ENCODE data around the gene SCN11A.
A peak's percentile ranks its signal among the peaks of the same experiment; 100 is the strongest.
"Not testable (repeated sequence)": the region's sequence is repeated elsewhere in the genome, so short reads cannot be mapped to it uniquely, and the experiment has no call there.

The SCN11A gene

DNA sequence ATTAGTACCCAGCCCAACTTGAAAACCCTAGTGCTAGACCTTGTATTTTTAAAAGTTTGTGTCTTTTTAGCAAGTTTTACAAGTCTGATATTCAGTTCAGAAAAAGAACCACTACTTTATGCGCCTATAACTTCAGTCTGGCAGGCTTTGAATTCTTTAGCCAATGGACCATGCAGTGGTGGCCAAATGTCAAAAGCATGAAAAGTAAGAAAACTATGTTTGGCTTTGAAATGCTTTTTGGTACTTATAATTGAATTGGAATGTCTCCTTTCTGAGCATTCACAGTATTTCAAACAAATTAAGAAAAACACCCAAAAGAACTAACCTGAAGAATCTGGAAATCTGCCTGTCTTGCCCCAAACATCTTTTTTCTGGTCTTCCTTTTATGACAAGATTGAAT is 12.9 kb upstream of the SCN11A start:
- DNase-seq = no peak

DNA sequence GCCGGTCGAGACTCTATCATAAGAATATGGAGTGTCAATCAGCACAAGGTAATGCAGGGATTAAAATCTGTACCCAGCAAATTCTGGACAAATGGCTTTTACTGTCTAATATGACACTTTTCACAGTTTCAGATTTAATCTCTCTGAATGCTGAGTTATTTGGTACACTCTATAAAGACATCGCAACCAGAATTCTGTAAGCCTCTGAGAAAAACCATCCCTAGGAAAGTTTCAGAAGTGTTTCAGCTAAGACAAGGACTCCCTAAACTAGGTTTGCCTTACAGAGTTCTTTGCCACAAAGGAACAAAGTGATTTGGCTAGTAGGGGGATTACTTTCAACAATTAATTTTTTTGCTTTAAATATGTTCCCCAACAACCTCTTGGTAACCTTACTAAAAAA is 11.4 kb upstream of the SCN11A start:
- no peak for DNase-seq

DNA sequence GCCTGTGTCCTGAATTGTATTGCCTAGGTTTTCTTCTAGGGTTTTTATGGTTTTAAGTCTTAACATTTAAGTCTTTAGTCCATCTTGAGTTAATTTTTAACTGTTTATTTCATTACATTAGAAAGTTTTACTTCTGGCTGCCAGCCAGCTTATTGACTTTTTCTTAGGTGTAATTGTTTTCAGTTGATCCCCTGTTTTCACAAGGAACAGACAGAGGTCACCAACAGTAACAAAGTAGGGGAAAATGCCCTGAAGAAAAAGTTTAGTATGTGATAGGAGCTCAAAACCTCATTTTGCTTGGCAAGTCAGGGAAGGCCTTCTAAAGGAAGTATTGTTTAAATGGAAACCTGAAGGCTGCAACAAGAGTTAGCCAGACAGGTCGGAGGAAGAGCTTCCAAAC is 10.4 kb upstream of the SCN11A start:
- no peak for DNase-seq

DNA sequence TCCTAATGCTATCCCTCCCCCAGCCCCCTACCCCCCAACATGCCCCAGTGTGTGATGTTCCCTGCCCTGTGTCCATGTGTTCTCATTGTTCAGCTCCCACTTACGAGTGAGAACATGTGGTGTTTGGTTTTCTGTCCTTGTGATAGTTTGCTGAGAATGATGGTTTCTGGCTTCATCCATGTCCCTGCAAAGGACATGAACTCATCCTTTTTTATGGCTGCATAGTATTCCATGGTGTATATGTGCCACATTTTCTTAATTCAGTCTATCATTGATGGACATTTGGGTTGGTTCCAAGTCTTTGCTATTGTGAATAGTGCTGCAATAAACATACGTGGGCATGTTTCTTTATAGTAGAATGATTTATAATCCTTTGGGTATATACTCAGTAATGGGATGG is 9.5 kb upstream of the SCN11A start:
- DNase-seq = not testable (repeated sequence)

DNA sequence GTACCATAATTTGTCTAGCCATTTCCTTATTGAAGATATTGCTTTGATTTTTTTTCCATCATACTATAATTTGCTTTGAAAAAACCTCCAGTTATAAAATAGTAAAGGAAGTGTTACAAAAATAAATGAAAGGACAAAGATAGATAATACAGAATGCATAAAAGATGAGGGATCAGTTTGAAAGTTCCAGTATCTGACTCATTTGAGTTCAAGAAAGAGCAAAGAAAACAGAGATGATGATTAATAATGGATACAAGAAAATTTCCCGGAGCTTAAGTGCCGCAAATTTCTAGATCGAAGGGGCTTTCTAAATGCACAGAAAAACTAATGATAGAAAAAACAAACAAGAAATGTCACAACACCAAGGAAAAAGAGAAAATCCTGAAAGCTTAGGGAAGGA is 4.4 kb upstream of the SCN11A start:
- no peak for DNase-seq

DNA sequence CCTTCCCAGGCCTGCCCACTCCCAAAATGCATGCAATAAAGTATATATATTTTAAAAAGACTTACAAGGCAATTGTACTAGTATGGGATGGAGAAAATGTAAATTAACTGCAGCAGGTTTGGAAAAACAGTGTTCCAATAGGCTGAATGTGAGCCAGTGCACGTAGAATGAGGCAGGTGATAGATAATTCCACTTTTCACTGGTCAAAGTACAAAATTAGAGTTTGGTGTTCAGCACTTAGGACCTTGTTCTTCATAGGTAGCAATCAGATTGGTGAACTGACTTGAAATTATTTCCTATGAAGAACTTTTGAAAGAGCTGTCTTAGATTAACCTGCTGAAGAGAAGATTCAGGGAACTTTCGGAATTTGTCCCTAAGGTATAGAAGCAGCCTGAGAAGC is 2.0 kb upstream of the SCN11A start:
- no peak for DNase-seq

DNA sequence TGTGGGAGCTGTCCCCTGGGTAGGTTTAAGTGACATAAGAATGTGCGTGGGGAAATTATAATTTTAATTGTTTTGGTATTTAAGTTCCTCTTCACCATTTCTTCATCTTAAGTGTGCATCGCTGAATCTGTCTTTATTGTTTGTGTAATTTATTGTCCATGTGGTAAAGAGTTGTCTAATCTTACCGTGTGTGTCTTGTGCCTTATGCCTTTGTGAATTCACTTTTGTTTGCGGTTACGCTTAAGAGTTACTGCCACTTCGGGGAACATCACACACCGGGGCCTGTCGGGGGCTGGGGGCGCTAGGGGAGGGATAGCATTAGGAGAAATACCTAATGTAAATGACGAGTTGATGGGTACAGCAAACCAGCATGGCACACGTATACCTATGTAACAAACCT is 839 bp upstream of the SCN11A start:
- DNase-seq = peak; percentile 19

DNA sequence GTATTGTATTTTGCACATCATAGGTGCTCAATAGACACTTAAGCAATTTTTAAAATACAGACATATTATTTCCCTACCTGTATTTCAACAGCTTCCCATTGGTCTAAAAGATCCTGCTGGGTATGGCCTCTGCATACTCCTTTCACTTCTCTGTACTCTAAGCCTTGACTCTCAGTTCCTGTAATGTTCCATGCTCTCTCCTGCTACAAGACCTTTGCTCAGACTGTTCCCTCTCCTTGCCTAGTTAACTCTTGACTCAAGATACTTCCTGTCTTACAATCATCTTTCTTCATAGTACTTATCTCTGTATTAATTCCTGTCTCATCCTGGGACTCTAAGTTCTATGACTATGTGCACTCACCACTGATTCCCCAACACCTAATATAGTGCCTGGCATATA is 1.7 kb downstream of the SCN11A start:
- no peak for DNase-seq

DNA sequence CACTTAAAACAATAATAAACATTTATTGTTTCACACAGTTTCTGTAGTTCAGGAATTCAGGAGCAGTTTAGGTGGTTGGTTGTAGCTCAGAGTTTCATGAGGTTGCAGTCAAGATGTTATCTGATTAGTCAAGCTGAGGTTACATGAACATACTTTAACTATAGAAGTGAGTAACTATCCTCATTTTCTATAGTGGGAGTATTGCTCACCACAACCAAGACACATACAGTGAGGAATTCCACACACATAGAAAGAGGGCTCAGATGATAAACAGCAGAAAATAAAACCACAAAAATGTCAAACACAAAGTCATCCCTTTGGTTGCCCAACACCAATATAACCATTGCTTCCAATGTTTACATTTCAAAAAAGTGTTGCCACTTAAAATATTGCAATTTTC is 13.6 kb downstream of the SCN11A start:
- no peak for DNase-seq

DNA sequence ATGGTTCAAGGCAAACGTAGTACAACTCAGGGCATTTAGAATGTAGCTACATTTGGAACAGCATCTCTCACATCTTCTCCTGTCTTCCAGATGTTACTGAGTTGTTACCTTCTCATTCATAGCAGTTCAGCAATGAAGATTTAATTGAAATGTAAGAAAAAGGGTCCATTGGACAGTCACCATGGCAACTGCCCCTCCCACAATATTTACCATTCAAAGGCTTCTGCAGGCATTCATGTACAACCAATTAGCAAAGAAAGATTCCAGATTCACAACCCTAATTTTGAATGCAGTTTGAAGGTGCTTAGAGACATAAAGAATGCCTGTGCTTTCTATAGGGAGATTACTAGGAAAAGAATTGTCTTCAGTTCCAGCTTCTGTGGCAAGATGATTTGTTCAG is 22.2 kb downstream of the SCN11A start:
- no peak for DNase-seq

DNA sequence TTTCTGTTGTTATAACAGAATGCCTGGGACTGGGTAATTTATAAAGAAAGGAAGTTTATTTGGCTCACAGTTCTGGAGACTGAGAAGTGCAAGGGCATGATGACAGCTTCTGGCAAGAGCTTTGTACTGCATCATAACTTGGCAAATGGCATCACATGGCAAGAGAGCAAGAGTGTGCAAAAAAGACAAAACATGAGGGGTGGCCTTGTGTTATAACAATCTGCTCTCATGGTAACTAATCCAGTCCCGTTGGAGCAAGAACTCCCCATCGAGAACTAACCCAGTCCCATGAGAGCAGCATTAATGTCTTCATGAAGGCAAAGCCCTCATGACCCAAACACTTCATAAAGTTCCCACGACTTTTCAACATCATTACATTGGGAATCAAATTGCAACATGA is 23.2 kb downstream of the SCN11A start:
- no peak for DNase-seq

DNA sequence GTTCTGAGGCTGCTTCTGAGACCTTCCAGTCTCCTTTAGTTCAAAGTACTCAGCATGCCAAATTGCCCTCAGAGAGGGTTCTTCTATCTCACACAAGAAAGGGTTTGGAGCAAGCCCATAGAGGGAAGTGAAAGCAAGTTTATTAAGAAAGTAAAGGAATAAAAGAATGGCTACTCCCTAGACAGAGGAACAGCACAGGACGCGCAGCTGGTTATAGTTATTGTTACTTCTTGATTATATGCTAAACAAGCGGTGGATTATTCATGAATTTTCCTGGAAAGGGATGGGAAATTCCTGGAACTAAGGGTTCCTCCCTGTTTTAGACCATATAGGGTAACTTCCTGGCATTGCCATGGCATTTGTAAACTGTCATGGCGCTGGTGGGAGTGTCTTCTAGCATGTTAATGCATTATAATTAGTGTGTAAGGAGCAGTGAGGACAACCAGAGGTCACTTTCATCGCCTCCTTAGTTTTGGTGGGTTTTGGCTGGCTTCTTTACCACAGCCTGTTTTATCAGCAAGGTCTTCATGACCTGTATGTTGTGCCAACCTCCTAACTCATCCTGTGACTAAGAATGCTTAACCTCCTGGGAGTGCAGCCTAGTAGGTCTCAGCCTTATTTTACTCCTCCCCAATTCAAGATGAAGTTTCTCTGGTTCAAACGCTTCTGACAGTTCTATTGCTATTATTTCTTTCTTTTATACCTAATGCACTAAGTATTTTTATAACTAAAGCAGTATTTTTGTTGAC is 26.3 kb downstream of the SCN11A start:
- no peak for DNase-seq

DNA sequence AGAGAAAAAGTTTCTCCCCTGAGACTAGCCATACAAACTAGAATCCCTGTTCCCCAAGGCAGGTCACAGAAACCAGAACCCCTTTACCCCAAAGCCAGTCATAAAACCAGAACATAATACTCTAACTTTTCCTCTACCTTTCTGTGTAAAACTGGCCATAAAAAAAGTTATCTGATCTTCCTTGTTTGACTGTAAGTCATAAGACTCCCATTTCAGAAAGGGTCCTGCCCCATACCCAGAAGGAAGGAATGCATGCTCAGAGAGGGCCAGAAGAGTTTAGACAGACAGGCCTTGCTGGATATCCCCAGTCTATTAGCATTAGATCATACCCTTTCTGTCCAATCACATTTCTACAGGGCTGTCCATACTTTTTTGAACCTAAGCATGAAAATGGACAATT is 27.2 kb downstream of the SCN11A start:
- DNase-seq = no peak

DNA sequence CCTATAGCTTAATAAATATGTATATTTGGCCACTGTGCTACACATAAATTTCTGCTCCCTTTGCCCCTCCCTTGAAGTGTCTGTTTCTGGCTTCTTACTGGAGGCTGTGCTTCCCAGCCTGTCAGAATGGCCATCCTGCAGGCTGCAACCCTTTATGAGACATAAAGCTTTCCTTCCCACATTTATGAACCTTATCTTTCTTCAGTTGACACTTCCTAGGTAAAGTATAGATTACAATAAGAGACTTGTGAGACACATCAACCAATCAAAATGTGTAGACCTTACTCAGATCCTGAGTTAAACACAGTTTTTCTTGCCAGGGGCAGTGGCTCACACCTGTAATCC is 29.5 kb downstream of the SCN11A start:
- no peak for DNase-seq

DNA sequence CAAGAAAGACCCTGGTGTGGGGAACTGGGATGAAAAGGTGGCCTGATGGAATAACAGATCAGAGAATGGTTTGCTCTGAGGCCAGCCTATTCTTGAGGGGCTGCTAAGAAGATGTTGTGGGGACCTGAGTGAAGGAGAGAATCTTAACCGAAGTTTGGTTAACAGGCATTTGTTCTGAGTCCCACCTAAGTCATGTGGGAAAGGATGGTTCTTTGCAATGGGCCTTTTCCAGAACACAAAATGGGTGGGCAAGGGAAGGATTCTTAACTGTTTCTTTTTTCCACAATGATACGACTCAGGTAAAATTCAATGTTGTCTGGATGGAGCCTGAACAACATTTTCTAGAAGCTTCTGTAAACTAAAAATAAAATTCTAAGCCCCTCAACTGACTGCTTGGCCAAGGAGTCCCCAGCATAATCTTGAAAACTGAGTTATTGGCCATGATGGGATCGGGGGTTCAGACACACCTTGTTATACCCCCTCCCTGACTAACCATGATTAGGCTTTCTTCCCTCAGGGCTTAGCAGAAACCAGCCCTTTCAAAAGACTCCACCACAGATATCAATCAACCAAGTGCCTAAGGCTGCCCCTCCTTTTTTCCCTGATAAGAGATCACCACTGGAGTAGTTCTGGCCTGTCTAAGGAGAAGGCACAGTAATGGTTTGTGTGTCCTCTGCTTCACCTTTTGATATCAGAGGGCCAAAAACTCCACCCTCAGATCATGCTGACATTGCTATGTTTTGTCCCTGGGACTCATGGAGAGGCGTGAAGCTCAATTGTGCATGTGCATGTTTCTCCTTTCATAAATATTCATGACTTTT is 30.1 kb downstream of the SCN11A start:
- no peak for DNase-seq

DNA sequence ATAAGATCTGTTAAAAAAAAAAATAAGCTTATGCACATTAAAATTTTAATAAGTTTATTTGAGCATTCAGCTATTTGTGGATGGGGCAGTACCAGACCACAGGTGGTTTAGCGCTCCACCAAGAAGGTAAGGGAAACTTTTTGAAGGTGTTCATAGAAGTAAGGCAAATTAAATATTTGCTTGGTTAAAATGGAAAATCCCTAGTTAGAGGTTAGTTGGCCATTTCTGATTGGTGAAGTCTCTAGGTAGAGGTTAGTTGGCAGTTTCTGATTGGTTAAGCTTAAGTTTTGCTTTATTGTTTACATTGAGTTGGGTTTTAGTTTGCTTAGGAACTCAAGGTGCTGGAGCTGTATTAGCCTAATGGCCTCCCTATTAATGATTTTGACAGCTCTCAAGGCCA is 30.7 kb downstream of the SCN11A start:
- no peak for DNase-seq

DNA sequence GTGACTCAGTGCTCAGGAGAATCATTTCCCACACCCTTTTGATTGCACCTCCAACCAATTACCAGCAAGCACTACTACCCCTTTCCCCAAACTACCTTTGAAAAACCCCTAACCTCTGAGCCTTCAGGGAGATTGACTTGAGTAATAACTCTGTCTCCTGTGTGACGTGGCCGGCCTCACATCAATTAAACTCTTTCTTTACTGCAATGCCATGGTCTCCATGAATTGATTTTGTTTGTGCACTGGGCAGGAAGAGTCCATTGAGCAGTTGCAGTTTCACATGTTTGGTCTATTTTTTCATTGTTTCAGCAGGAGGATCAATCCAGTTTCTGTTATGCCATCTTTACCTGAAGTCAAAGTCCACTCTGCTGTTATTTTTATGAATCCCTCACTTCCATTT is 32.4 kb downstream of the SCN11A start:
- no peak for DNase-seq

DNA sequence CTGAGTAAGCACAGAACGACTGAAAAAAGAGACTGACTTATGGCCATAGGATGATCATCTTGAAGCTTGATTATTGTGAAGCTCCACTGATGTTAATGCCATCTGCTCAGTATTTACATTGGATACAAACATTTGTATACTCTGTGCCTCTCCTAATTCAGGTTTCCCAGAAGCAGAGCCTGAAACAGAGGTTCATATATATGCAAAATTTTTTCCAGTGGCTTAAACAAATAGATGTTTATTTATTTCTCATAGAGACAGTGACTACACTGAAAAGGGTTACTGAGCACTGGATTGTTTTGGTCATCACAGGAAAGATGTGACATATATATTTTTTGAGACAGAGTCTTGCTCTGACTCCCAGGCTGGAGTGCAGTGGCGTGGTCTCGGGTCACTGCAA is 36.3 kb downstream of the SCN11A start:
- no peak for DNase-seq

DNA sequence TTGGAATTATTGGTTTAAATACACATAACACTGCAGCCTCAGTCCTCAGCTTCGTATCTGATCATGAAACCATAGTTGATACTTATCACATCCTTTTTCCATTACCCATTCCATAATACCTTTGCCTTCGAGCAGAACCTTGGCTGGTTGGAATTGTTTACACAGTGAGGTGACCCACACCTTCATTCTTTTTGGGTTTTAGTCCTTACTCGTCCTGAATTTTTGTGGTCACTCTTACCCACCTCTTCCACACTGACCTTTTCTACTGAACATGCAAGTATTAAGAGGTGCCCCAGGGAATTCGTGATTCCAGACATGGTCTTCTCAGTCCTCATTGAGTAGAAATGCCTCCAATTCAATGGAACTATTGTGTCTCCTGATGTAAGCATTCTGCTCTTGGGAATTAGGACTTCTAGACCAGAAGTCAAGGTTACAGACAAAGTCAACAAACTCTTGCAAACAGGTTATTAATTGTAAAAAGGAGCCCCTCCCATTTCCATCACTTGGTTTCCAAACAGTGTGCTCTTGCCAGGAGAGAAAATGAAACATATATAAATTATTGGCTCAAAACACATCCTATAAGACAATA is 37.7 kb downstream of the SCN11A start:
- DNase-seq = no peak

DNA sequence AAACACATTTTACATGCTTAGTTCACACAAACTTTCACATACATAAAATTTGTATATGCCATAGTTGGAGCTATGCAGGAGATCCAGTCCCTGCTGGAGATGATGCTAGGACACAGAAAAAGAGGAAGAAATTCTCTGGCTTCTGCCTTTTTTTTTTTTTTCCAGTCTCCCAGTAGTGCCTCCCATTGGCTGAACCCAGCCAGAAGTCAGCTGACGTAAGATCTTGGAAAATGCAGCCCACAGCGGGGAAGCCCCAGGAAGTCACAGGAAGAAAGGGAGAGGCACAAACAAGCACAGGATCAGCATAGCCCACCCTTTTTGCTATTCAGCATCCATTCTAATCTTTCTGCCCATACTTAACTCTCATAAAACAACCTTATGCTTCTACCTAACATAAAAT is 38.5 kb downstream of the SCN11A start:
- no peak for DNase-seq

DNA sequence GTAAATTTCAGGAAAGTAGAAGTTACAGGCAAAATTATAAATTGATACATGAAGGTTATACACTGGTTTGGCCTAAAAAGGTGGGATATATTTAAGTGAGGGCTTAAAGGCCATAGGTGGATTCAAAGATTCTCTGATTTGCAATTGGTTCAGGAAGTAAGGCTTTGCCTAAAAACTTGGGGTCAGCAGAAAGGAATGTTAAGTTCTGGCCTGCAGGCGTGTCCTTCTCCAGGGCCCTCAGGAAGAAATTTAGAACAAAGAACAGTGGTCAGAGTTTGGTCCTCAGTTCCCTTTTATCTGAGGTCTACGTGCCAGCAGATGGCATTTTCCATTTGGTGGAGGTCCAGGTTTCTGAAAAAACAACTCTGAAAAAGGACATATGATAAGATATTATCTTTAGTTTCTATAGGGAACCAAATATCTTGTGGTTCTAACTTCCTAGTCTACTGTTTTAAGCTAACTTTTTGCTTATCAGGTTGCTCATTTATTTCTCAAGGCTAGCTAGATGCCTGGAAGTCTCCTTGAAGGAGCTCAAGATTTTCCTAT is 40.5 kb downstream of the SCN11A start:
- no peak for DNase-seq

DNA sequence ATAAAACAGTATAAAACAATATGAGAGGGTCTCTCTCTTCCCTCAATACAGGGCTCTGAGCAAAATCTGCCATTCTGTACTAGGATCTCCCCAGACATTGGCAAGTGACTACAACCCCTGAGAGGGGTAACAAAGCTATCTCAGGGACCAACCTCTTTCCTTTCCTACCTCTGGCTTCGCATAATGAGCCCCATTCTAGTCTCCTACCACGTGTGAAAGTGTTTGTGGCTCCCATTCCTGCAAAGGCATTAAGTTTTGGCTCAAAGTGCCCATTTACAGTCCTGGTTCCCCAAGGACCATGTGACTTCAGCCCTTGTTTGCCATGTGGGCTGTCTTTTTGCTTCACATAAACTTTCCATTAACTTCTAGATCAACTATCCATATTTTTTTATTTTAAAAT is 46.4 kb downstream of the SCN11A start:
- no peak for DNase-seq
